AML-193 (cell line): ENCODE results near the gene NMD3.

Experiments
- DNase-seq, 2 experiments: peaks; one replicate each; lab custom pipeline; 2025; lab: John Stamatoyannopoulos, UW

The NMD3 gene

DNA sequence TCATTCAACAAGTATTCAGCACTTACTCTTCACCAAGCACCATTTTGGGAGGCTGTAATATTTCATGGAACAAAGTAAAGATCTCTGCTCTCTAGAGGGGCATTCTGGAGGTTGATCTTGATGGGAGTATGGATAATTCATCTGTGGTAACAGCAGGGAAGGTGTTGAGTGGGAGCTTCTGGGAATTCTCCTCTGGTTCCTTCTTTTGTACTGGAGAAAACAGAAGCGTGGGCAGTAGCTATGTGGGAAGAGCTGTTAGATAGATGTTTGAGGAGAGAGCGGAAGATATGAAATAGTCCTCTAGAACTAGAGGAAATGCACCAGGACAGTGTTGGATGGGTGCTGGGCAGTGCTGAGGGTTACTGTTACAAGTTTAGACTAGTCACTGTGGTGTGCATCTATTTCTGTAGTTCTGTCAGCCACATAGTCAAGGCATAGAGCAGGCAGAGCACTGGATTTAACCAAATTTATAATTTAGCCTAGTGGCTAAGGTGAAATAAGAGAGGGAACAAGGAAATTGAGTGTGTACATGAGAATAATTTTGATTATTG is 9.6 kb downstream of the NMD3 start:
- no peak for DNase-seq

DNA sequence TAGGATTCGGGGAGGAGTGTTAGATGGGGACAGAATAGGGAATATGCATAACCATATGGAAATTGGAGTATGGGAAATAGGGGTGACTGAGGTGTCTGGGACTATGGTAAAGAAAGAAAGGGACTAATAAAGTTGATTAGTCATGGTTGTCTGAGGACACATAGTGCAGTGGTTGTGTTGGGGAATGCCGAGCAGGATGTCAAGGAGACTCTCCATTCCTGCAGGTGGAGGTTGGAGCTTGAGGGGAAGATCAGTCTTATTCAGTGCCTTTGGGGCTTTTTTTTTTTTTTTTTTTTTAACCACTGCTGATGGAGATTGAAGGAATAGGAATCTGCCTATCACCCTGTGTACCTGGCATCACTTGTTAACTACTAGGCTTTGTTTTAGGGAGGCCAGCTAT is 10.8 kb downstream of the NMD3 start:
- DNase-seq = no peak

DNA sequence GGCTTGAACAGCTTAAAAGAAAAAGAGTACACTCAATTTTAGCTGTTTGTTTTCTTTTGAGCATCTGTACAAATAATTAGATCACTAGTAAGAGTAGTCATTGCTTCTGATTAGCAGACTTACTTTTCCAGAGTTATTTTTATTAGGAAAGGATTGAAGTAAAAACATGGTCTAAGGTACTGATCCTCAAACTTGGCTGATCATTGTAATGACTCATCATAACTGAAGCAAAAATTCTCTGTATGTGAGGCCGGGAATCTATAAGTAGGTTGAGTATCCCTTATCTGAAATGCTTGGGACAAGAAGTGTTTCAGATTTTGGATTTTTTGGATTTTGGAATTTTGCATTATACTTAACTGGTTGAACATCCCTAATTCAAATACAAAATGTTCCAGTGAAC is 12.4 kb downstream of the NMD3 start:
- no peak for DNase-seq

DNA sequence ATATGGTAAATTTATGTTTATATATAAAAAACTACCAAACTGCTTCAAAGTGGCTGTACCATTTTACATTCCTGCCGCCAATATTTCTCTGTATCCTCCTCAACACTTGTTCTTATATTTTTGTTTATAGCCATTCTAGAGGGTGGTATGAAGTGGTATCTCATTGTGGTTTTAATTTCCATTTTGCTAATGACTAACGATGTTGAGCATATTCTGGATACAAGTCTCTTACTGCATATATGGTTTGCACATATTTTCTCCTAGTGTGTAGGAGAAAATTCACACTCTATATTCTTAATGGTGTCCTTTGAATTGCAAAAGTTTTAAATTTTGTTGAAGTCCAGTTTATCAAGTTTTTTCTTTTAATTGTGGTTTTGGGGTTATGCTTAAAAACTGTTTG is 15.1 kb downstream of the NMD3 start:
- no peak for DNase-seq

DNA sequence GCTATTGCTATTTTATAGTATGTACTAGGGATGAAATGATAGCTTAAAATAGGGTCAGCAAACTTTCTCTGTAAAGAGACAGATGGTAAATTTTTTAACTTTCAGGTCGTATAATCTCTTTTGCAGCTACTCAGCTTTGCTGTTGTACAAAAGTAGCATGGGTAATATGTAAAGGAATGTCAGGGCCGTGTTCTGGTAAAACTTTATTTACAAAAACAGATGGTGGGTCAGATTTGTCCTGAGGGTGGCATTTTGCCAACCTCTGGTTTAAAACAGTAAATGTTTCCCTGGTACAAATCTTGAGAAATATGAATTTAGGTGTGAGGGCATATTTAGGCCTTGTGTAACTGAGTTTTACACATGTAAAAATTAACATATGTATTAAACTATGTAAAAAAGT is 18.6 kb downstream of the NMD3 start:
- DNase-seq = no peak

DNA sequence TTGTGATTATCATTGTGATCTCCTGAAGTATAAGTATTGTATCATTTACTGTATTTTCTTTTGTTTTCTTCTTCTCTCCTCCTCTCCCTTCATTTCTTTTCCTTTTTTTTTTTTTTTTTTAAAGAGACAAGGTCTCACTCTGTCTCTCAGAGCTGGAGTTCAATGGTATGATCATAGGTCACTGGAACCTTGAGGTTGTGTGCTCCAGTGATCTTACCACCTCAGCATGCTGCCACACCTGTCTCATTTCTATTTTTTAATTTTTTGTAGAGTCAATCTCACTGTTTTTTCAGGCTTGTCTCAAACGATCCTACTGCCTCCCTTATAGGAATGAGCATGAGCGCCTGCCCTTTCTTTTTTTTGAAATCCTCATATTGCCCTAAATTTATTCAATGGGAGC is 23.4 kb downstream of the NMD3 start:
- DNase-seq = no peak

DNA sequence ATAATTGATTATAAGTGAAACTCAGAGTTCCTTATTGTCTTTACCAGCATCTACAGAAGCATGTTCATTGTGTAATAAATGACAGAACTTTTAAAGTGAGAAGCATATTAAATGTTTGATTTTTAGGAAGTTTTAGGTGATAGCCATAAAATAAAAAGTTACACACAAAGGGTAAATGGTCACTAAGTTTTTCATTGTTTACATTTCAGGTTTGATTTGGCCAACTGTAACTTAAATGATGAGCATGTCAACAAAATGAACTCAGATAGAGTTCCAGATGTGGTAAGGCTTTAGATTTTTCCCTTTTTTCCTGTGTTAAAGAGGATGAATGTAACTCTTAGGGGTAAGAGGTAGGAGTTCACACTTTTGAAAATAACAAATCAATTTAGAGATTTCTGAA is 25.9 kb downstream of the NMD3 start:
- DNase-seq = no peak

DNA sequence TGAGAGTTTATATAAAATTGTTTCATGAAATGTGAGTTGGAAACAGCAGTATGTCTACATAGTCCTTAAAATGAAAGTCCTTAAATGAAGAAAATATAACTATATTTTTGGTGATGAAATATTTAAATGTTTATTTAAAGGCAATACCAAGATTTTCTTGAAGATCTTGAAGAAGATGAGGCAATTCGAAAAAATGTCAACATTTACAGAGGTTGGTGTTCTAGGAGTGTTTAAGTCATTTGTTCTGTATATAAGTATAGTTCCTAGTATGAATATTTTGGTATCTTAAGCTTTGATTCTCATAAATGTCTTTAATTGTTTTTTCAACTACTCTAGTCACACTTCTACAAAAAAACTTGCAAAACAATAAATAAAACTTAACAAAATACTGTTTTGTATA is 29.0 kb downstream of the NMD3 start:
- DNase-seq = no peak

DNA sequence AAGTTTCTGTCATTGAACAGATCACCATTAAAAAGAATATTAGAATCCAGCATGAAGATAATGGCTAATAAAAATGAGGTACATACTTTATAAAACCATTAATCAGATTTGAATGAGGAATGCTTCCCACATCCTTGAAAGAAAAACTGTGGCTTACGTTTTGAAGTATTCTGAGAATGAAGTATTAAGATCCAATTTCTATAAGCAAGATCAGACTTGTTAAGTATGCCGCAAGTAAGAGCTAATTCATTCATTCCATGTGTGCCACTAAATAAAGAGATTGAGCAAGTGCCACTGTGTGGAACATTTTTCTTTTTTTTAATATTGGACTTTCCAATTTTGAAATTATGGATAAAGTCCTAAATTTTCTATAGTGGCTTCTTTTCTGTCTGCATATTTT is 30.6 kb downstream of the NMD3 start:
- no peak for DNase-seq

DNA sequence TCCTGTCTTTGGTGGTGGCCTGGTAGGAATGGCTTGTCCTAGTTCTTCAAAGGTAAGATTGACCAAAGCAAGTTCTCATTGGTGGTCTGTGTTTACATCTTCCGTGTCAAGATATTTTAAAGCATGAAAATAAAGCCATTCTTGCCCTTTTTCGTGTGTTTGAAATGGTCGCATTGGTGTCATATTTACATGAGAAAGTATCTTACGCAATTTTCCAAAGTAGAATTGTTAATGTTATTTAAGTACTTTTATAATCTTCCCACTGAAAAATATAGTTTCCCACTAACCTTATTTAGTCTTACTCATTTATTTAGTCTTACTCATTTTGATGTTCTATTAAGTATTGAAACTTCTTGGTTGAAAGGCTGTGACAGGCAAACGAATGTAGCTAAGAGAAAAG is 31.0 kb downstream of the NMD3 start:
- no peak for DNase-seq

DNA sequence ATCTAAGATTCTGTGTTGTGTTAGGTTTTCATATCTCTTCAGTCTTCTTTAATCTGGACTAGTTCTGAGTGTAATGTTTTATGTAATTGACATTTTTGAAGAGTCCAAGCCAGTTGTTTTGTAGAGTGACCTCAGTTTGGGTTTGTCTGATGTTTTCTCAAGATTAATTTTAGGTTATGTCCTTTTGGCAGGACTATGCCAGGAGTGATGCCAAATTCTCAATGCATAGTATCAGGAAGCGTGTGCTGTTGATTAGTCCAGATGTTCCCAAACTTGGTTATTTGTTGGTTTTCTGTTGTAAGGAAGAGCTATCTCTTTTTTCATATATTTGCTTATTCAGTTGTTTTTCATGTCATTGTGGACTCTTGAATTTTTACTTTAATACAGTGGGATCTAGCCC is 32.6 kb downstream of the NMD3 start:
- no peak for DNase-seq

DNA sequence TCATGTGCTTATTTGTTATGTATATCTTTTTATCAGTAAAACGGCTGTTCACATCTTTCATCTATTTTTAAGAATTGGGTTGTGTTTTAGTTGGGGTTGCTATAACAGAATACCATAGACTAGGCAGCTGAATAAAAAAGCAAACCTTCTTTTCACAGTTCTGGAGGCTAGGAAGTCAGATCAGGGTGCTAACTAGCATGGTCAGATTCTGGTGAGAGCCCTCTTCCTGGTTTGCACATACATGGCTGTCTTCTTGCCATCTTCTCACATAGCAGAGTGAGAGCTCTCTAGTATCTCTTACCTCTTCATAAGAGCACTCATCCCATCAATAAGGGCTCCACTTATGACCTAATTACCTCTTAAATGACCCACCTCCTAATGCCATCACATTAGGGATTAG is 33.8 kb downstream of the NMD3 start:
- no peak for DNase-seq

DNA sequence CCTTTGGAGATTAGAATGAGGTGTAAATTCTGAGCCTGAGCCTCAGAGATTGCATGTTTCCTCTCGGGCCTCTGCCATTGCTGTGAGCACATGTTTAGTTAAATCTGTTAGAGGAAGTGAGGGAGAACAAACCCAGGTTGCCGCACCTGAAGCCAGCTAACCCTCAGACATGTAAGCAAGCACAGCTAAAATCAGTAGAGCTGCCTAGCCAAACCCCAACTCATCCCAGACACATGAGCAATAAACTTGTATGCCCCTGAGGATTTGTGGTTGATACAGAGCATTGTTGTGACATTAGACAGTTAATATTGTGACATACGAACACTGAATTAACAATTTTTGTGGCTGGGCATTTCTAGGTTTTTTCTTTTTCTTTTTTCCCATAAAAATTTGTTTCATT is 41.9 kb downstream of the NMD3 start:
- peak in 1 of 2 experiments; percentile 9 for DNase-seq

DNA sequence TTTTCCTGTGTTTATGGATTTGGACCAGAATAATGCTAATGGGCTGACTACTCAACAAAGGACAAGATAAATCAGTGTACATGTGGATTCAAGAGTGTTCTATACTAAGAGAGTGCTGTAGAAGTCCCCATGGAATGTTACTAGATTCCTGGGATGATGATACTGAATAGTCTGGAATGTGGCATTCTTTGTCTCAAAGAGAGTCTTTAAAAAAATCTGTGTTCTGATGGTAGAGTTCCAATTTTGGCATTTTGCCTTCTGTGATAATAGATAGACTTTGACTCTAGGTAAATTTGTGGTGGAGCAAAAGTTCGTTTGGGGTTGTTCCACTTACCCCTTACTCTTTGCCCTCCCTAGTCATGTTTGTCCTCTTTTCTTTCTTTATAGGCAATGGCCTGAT is 43.7 kb downstream of the NMD3 start:
- no peak for DNase-seq

DNA sequence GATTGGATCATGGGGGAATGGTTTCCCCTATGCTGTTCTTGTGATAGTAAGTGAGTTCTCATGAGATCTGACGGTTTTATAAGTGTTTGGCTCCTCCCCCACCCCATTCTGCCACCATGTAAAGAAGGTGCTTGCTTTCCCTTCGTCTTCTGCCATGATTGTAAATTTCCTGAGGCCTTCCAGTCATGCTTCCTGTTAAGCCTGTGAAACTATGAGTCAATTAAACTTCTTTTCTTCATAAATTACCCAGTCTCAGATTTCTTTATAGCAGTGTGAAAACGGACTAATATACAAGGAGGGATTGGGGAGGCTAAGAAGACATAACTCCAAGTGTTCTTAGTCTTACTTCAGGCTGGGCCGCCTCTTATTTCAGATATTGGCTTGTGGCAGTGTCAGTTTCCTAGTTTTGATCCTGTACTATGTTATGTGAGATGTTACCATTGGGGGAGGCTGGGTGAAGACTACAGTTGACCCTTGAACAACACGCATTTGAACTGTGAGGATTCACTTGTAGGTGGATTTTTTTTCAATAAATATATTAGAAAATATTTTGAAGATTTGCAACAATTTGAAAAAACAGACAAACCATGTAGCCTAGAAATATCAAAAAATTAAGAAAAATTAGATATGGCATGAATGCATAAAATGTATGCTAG is 44.9 kb downstream of the NMD3 start:
- DNase-seq = no peak

DNA sequence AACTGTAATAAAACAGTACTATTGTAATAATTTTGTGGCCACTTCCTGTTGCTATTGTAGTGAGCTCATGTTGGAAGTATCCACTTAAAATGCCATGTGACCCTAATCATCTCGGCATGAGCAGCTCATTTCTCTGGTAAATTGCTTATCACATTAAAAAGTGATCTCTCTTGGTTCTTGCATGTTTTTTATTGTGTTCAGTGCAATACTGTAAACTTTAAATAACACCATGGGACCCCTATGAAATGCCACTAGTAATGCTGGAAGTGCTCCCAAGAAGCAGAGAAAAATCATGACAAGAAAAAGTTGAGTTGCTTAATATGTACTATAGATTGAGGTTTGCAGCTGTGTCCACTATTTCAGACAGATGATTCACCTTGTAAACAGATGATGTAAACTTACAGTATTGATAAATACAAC is 45.6 kb downstream of the NMD3 start:
- DNase-seq = no peak

DNA sequence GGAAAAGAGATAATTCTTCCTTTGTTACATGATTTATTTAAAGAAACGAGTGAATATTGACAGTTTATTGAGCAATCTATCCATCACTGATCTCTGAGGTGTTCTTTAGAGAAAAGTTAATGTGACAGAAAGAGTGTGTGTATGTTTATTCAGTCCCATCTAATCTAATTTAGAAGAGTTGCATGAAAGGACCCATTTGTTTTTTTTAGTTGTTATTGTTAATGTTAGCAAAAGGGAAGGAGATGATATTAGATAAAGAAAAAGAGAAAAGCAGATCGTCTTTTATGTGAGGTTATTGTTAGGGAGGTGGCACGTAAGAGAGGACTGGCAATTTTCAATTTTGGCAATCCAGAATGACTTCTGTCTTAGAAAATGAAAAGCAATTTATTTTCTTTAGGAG is 46.5 kb downstream of the NMD3 start:
- no peak for DNase-seq

DNA sequence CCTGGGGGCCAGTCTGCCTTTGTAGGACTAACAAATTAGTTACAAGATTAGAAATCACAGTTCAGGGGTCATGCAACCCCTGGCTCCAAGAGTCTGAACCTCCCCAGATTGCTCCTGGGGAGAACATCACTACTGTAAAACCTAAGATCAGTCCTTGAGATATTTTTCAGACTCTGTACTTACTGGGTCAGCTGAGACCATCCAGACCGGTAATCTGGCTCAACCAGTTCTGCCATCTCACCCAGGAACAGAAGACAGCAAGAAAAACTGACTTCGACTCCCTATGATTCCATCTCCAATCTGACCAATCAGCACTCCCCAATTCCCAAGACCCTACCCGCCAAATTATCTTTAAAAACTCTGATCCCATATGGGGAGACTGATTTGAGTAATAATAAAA is 47.5 kb downstream of the NMD3 start:
- DNase-seq = no peak

DNA sequence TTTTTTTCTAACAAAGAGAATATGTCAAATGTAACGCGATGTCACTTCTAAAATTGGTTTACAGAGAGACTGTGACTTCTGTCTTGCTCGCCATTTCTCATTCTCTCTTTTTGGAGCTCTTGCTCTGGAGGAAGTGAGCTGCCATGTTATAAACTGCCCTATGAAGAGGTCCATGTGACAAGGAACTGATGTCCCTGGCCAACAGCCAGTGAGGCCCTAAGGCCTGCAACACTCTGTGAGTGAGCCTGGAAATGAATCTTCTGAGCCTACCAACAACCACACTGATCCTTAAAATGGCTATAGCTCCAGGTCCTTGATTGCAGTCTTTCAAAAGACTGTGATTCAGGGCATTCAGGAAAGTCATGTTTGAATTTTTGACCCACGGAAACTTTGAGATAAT is 49.9 kb downstream of the NMD3 start:
- DNase-seq = no peak

DNA sequence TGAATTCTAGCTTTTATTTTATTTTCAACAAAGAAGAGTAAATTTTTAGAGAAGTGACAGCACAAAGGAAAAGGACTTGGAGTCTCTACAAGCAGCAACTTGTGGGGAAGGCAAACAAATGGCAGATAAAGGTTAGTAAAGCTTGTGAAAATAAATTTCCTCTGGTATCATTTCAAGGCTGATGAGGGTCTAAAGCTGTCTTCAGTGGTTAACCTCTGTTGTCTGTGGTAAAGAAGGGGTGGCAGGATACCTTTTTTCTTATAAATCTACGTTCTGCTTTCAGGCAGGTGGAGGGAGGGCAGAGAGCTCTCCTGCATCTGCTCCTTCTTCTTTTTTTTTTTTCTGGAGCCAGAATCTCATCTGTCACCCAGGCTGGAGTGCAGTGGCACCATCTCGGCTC is 50.5 kb downstream of the NMD3 start:
- no peak for DNase-seq

DNA sequence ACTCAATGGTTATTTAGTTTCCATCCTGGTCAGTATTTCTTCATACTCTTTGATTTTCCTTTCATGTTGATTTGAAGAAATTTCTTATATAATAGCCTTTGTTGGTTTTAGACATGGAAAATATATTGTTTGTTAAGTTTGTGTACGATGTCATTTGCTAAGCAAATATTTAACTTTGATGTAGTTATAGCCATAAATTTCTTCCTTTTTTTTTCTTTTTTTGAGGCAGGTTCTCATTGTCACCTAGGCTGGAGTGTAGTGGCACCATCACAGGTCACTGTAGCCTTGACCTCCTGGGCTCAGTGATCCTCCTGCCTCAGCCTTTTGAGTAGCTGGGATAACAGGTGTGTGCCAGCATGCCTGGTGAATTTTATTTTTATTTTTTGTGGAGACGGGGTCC is 51.4 kb downstream of the NMD3 start:
- no peak for DNase-seq

DNA sequence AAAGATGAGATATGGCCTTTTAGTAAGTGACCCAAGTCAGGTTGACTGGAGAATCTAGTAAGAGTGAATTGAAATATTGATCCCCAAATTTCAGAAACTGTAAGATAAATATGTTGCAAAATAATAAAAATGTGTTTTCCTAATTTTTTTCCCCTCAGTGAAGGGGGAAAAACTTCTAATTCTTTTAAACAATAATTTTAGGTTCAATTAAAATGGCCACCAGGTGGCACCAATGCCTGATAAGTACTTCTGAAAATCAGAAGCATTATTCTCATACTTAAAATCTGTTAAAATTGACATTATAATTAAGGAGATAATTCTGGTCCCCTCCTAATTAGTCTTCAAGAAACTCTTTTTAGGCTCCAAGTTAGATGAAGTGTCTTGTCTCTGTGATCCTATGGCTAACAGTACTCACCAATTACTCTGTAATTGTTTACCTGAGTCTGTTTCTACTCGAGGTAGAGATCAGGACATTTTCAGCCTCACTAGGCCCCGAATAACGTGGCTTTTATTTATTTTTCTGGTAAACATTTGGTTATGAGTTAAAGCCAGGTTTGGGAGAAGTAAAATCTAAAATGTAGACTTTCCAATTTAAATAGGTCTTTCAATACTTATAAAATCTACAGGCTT is 52.6 kb downstream of the NMD3 start:
- peak; percentile 42 to 59 for DNase-seq

DNA sequence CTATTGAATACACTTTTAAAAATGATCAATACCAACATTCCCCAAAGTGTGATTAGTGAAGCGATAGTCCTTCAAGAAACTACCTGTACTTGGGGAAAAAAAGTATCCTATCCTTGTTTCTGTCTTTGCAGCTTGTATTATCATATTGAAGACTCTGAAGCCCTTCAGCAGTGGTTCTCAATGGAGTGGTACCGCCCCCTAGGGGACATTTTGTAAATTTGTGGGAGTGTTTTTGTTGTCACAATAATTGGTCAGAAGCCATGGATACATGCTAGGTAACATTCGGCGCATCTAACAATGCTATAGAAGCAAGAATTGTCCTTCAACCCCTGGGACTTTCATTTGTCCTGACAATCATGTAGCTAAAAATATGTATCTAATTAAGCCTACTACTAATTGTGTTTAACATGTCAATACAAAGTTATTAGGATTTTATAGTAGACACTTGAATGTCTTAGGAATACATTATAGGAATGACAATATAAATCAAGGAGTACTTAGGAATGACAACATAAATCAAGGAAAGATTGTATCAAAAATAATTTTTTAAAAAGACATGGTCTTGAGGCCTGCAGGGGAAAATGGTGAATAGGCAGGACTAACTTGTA is 53.7 kb downstream of the NMD3 start:
- DNase-seq = peak; percentile 74 to 78

DNA sequence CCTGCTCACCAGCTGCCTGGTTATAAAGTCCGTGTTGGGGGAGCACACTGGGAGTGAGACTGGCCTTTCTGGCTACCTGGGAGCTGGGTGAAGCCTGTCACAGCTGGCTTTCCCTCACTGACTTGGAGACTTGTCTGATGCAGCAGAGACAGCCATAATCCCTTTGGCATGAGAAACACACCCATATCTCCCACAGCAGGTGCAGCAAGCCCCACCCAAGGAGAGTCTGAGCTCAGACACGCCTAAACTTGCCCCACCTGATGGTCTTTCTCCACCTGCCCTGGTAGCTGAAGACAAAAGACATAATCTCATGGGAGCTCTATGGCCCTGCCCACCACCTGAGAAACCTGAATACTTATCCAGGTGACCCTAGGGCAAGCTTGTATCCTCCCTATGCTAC is 54.8 kb downstream of the NMD3 start:
- DNase-seq = no peak
